NCI-H1417 treated with DMSO at 0.1 percent for 48 hours (cell line): Measurements from ENCODE around the gene FERD3L.

Experiments
- DNase-seq: peaks from one replicate; lab custom pipeline; 2025; lab: John Stamatoyannopoulos, UW

The FERD3L gene

GRCh38 chr7:19099924-19100323, 45.3 kb downstream of the FERD3L start:
- DNase-seq: no peak

GRCh38 chr7:19099194-19099593, 46.0 kb downstream of the FERD3L start:
- no peak for DNase-seq

- no peak for DNase-seq
Measured at GRCh38 chr7:19098510-19098909, 46.7 kb downstream of the FERD3L start.

- no peak for DNase-seq
Measured at GRCh38 chr7:19097165-19098055, 47.8 kb downstream of the FERD3L start.

- no peak for DNase-seq
Measured at GRCh38 chr7:19095353-19095860, 49.8 kb downstream of the FERD3L start.
